NCI-H2107 (cell line): ENCODE results near the gene SCN5A.

ENCODE experiments used
- DNase-seq: peaks from one replicate; lab custom pipeline; 2025; lab: John Stamatoyannopoulos, UW

Gene SCN5A

DNA sequence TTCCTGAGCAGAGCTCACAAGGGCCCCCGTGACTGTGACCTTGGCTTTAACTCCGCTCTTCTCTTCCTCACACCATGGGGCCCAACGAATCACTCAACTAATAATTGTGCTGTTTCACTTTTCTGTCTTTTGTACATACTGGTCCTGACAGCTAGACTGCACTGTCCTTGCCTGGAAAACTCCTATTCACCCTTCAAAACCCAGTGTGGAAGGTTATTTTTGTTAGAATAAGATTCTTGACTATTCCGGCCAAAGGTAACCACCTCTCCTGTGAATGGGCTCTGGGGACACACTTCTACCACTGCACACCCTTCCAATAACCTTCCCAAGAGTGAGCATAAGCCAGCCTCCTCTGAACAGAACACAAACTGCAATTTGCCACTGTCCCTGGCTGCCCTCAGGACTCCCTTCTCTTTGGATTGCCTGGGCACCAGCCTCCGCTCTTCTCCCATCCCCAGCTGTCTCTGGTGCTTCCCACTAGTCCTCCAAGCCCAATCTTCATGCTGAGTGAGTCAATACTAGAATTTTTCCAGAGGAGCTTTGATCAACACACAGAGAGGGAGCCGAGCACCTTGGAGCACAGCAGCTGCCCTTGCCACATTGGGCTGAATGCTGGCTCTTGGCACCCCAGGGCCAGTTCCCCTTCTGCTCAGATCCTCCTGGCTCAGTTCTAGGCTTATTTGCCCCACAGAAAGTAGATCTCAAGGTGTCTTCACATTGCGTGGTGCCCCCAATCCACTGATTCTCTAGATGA lies 2.1 kb downstream of the SCN5A start:
- DNase-seq = no peak

DNA sequence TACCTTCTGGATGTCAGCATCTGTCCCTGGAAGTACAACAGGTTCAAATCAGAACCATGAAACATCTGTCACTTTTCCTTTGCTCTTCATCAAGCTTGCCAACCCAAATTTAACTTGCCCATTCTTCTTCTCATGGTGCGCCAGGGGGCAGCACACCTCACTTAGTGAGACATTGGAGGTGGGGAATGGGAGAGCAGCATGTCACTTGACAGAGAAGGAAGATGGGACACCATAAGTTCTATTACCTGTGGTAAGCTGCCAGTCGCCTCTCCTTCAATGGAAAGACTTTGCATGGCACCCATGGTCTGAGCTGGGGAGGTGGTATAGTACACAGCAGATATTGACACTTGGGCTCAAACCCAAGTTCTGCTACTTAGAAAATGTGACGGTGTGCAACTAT lies 2.9 kb downstream of the SCN5A start:
- DNase-seq = no peak

DNA sequence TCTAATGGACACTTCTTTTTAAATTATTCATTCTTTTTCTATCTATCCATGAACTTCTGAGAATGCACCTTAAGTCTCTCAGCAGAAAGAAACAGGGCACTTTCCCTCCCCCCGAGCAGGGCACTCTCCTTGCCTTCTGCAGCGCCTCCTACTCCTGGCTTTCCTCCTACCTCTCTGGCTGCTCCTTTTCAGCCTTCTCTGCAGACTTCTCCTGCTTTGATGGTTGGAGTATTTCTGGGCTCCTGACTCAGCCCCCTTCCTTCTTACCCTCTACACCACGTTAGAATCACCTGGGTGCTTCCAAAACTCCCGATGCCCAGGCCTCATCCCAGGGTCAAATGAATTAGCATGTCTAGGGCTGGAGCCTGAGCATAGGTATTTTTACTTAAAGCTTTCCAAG lies 3.4 kb downstream of the SCN5A start:
- DNase-seq = no peak

DNA sequence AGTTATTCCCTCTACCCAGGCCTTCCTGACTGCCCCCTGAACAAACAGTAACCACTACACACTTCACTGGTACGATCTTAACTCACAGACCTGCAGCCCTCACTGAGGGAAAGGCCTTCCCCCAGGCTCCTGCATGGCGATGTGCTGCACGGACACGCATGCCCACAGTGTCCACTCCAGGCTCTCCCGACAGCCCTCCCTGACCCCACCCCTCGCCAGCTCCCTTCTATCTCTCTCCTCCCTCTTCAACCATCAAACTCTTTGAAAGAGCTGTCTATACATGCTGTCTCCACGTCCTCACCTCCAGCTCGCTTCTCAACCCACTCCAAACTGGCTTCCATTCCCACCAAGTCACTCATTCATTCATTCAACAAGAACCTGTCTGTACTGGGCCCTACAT lies 3.9 kb downstream of the SCN5A start:
- no peak for DNase-seq

DNA sequence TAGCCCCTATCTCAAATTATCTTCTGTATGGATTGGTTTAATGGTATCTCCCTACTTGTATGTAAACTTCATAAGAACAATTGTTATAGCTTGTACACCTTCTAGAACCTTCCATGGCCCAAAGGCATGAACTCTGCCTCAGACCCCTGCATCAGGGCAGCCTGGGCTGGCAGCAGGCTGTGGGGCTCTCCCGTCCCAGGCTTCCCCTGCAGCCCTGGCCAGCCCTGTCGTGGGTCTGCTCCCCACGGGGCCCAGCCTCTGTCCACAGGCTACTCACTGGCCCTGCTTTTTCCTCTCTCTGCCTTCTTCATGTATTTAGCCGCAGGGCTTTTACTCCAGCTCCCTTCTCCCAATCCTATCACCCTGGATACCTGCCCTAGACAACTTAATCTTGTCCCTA lies 4.4 kb downstream of the SCN5A start:
- DNase-seq = no peak

DNA sequence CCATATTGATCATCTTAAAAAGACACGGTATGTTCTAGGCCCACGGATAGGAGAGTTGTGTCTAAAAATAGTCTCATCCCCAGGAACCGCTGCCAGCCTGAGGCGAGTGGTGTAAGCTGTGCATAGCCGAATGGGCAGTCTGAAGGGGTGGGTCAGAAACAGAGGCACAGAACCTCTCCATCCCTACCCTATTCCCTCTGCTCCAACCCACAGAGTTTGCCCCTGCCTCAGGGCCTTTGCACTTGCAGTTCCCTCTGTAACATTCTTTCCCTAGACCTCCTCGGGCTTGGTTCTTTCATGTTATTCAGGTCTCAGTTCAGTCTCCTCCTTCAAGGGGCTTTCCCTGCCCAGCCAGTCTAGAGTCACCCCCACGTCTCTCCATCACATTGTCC lies 4.8 kb downstream of the SCN5A start:
- DNase-seq = no peak

DNA sequence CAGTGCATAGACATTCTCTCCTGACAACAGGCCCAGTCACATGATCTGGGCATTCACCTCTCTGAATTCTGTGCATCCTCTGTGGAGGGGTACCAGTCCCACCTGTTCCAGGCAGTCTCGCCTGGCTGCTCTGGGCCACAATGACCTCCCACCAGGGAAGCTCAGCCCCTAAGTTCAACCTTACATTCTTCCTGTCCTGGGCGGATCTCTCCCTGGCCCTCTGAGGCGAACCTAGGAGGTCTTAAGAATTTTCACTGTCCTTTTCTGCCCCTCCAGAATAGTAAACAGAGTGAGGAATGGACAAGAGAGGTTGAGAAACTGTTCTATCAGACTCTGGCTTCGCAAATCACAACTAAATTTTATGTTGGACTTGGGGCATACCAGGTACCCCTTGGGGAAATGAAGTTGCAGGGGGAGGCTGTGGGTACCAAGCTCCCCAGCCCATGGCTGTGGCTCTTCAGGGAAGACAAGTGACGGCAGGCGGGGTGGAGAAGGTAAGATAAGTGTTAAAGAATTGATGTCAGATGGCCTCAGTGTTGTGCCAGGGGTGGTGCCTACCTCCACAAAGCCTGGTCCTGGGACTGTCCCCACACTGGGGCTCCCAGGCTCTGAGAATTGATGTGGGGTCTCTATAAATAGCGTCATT lies 5.3 kb downstream of the SCN5A start:
- DNase-seq = no peak

DNA sequence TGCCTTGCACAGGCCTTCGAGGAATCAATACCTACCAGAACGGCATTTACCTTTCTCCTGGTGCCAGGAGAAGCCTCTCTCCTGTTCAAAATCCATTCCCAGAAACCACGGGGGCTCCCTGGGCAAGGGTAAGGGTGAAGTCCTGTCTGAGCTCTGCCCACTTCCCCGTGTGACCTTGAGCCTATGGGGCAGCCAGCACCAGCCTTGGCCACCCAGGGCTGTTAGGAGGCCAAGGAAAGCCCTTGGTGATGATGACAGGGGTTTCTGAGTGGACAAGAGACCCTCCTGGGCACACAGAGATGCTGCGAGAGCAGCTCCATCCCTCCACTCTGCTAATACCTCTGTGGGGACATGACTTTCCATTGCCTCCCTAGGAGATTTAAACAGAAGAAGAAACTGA lies 5.9 kb downstream of the SCN5A start:
- DNase-seq = no peak

DNA sequence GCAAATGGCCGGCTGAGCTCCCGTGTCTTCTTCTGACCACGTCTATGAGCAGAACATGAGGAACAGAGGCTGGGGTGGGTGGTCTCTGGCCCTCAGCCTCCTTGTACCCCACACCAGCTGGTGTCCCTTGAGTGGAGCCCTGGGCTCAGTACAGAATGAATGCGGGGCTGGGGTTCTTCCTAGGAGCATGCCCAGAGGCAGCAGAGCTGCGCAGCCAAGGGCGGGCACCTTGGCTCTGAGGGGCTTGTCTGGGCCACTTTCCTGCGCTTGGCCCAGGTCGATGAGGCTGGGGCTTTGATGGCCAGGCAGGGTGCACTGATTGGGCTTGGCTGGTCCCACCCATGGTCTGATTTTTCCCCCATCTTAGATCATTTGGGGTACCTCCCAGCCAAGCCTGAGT lies 6.4 kb downstream of the SCN5A start:
- DNase-seq = no peak

DNA sequence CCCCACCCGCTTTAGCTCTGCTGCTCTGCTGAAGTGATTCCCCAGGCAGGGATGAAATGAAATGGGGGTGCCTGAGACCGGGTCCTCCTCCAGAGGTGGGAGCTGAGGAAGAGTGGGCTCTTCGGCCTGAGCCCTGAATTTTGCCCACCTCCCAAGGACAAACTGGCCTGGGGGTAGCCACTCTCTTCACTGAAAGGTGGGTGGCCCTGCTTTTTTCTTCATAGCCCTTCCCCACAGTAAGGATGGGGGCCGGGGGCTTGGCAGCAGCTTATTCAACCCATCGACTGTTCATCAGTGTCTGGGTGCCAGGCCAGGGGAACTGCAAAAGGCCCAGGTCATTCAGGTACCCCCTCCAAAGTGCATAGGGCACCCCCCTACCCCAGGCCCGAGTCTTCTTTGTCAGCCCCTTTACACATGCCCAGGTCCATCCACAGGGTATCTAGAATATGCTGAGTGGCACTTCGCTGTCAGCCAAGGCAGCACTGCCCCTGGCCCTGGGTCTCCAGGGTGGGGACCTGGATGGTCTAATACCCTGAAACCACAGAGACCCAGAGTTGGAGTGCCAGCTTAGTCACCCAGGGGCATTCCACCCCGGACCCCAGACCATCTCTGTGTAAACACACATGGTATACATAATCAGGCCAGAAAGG lies 7.9 kb downstream of the SCN5A start:
- DNase-seq = no peak

DNA sequence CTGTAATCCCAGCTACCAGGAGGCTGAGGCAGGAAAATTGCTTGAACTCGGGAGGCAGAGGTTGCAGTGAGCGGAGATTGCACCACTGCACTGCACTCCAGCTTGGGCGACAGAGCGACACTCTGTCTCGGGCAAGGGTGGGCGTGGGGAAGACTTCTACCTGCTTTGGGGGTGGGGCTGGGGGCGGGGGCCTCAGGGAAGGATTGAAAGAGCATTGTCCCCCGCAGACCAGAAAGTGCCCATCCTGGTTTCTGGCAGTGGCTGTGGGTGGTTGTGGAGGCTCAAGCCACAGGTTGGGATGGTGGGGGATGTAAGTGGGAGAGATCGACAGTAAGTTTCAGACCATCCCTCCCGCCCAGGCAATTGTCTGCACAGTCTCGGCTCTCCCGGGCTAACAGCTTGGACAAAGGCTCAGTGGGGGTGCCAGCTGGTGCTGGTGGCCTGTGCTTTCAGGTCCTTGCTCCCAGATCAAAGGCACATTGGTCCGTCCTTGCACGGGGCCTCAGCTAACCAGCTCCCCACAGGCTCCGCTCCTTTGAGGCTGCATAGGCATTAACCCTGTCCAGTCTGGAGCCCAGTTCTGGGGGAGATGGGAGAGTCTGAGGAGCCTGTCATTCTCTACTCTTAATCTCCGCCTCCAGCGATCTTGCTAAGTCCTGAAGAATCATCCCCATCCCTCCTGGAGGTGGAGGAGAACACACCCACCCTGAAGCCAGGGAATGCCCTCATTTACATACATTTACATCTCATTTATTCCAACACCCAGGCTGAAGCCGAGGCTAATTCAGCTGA lies 8.6 kb downstream of the SCN5A start:
- DNase-seq = no peak

DNA sequence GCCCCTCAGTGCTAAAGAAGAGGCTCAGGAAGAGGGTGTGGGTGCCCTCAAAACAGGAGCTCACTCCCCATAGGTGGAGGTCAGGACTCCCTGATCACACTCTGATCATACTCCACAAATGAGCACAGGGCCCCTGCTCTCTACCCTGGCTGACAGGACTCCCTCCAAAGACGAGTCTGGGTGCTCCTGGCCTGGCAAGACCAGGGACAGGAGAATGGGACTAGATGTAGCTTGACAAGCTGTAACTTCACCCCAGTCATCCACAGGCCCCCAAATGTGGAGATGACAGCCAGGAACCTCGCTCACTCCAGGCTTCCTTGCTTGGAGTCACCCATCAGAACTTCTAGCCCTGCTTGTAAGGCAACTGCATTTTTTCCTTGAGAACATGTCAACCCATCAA lies 11.1 kb downstream of the SCN5A start:
- no peak for DNase-seq

DNA sequence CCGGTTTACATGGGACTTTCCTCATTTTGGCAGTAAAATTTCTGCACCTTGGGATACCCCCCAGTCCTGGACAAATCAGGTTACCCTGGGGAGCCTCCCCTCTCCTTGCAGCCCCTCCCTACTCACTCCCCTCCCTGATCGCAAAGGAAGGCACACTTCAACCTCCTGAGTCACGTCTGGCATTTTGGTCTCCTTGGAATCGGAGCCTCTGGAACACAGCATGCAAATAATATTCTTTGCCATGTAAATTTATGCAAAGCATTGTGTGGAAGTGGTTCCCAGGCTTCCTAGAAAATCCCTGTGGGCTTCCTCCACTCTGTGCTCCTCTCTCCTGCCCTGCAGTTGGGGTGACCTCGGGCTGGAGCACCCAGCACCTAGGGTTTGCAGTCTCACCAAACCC lies 11.6 kb downstream of the SCN5A start:
- no peak for DNase-seq

DNA sequence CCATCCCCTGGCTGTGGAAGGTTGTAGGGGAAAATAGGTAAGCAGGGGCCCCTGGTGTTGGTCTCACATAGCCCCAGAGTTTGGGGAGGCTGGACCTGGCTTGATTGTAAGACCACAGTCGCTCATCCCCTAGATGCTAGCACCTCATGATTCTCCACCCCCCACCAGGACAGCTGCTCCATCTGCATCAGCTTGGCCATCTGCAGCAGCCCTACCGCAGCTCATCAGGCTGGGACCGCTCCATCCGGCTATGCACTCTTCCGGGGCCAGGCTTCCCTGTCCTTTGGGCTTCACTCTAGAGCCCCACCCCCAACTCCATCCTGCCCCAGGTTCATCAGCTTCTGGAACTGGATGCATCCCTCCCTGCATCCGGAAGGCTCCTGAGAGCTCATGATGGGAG lies 12.6 kb downstream of the SCN5A start:
- DNase-seq = no peak

DNA sequence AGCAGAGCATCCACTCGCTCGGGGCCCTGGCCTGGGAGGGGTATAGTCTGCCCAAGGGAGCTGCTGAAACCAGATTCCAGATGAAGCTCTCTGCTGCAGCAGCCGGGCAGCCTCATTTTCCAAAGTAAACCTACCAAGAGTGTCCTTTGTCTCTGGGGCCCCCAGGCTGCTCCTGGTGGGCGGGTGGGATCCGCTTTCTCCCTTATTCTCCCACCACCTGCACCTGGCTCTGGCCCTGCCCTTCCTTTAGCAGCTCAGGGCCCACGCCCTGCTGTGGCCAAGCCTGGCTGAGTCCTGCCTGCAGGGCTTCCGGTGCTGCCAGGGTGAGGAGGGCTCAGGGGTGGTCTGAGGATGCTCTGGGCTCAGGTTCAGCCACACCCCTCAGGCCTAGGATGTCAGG lies 13.0 kb downstream of the SCN5A start:
- no peak for DNase-seq

DNA sequence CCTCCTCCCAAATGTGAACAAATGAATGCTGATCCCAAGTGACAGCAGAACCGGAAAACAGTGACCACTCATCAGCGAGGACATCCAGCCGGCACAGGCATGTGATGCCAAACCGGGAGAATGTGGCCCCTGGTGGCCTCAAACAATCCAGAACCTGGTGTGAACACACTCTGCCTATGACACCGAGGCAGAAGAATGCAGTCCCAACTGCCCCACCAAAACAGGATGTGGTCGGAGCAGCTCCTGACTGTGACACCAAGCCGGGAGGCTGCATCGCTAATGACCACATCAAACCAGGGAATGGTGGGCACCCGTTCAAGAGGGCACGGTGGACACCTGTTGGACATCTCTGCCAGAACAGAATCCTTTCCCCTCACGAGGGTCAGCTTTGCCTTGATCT lies 15.4 kb downstream of the SCN5A start:
- DNase-seq = no peak

DNA sequence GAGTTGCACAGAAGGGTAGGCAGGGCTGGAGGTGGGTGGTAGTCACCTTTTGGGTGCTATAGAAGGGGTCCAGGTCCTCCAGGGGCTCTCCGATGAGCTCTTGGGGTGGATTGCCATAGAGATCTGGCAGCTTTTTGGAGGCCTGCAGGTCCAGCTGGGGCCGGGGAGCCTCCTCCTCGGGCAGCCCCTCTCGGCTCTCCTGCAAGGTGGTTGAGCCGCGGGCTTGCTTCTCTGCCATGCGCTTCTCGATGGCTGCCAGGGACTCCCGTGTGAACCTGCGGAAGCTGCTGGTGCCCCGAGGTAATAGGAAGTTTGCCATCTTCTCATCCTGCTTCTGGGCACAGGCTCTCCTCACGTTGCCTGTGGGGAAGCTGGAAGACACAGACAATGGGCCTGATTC lies 16.5 kb downstream of the SCN5A start:
- DNase-seq = no peak

DNA sequence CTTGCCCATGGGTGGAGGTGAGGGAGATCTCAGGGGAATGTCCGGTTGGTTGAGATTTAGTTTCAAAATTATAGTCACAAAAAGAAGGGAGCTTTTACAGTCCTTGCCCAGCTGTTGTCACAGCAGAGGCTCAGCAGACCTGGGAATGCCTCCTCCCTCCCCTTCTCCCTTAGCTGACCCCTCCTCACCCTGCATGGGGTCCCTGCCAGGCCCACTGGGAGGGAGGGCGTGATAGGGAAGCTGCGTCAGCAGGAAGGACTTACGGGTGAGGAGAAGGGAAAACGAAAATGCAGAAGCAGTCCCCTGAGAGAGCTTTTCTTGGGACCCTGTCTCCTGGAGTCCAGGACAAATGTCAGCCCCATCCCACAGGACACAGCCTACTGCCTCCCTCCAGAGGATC lies 18.9 kb downstream of the SCN5A start:
- DNase-seq = no peak

DNA sequence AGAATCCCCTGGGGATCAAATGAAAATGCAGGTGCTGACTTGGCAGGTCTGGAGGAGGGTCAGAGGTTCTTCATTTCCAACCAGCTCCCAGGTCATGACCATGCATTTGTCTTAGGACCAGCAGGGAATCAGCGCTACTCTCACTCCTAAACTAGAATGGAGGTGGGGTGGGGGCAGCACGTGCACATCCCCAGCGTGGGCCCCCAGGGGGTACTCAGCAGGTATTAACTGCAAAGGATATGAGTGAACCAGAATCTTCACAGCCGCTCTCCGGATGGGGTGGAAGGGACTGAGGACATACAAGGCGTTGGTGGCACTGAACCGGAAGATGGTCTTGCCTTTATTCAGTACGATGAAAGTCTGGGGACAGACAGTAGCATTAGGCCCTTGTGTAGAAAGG lies 19.4 kb downstream of the SCN5A start:
- DNase-seq = no peak

DNA sequence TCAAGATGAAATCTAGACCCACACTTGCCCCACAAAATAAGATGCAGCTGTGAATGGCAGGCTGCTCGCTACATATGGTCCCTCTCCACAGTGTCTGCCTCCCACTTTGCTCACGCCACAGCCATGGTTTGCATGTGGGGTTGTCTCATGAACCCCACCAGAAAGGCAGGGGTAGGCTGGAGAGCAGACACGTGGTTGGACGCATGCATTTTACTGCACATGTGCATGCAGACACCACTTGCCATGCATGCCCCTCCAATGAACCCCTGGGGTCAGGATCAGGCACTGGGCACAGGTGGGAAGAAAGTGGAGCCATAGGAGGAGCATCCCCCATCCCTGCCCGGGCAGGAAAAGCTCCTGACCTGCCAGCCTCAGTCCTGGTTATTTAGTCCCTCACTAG lies 20.7 kb downstream of the SCN5A start:
- no peak for DNase-seq

DNA sequence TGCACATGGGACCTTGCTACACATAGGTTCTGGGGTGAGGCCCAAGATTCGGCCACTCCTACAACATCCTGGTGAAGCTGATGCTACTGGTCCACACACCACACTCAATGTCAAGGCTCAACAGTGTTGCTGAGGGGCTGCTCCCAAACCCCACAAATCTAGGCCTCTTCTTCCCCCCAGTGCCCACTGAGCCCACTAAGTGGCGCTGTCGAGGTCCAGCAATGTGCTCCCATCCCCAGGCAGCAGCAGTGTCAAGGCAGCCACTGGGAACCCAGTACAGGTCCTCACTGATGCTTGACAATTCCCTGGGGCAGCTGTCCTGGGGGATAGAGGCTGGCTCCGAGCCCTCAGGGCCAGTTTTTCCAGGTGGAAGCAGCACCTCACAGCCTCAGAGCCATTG lies 21.5 kb downstream of the SCN5A start:
- DNase-seq = no peak

DNA sequence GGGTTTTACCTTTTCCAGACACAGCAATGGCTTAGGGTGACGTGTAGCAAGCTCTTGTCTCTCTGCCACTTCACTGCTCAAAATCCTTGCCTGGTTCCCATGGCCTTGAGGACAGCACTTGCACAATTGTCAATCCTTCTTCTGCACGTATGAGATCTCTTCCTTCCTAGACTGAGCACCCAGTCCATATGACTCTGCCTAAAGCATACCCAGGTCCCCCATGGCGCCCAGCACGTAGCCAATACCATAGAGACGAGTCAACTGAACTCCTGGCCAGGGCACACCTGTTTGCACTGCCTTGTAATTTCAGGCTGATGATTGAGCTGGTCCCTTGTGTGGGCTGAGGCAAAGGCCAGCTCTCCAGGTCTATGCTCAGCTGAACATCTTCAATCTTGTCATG lies 23.3 kb downstream of the SCN5A start:
- DNase-seq = no peak

DNA sequence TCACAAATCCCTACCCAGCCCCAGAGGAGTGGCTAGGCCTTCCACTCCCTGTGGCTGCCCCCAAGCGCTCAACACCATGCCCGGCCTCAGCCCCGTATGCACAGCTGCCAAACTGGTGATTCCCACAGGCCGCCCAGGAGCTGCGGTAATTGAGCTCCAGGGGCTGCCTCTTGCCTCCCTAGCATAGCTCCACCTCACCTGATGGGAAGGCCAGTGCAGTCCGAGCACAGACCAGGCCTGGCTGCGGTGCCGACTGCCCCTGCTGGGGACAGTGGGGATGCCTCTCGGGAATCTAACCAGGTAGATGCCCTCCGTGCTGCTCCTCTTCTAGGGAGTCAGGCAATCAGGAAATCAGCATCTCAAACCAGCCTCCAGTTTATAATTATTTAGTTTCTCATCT lies 25.9 kb downstream of the SCN5A start:
- no peak for DNase-seq
